ENCODE data around the gene FAR1. TPM values are rescaled to one million over a fixed set of nuclear protein-coding genes. Genes with fewer than 3 reads are reported as not detected.

FAR1 gene
- total RNA-seq, 1 donor from 2014 or later: 139 TPM

DNA sequence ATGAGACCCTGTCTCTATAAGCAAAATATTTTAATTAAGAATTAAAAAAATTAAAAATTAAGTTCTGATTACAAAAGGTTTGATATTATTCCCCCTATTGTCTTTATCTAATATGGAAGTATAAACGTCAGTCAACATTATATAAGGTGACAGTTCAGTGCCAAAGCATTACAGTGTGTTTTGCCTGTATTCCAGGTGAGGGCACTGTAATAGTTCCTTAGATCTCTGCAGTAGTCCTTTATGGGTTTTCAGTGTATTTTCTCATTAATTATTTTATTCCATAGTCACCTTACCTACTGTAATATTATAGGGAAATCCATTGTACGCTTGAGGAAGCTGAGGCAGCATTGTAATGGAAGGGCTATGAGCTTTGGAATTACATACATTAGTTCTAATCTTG is 33.0 kb downstream of the FAR1 start:
- Histone ChIP-seq H3K27ac (no peak overlapping the region), H3K4me2 (no peak overlapping the region), H3K79me2 (ENCODE audit: low read depth) (peaks cover 7% of the 10 kb centered on the region), H3K36me3 (peaks cover 6% of the 10 kb centered on the region), H2AFZ (replicated peaks) (no peak overlapping the region), H3K9ac (no peak overlapping the region), H3K27me3 (no peaks in the 10 kb centered on the region), H3K4me3 (no peak overlapping the region), H3K9me3 (ENCODE audit: low read depth) (no peaks in the 10 kb centered on the region), H3K4me1 (peaks cover 7% of the 10 kb centered on the region), H3F3A (ENCODE audit: low read depth) (no peaks in the 10 kb centered on the region), H4K20me1 (ENCODE audit: low read depth) (peaks cover 11% of the 10 kb centered on the region)
- DNase-seq (ENCODE audit: low spot score): no peak
- Mint-ChIP-seq H3K4me3 (no peak overlapping the region), H3K36me3 (peaks cover 15% of the 10 kb centered on the region), H3K9me3 (no peaks in the 10 kb centered on the region), H3K27ac (no peak overlapping the region), H3K4me1 (no peaks in the 10 kb centered on the region), H3K27me3 (ENCODE audit: insufficient read depth, low read depth) (no peaks in the 10 kb centered on the region)
- TF ChIP-seq EZH2 (IDR thresholded peaks at IDR 0.05): no peak
- TF ChIP-seq EZH2phosphoT487 (IDR thresholded peaks at IDR 0.05): no peak
- no peak for TF ChIP-seq CTCF (IDR thresholded peaks at IDR 0.05)

GRCh38 chr11:13702071-13702470 is 33.6 kb downstream of the FAR1 start:
- Mint-ChIP-seq H3K36me3 (peaks cover 15% of the 10 kb centered on the region), H3K27ac (no peak overlapping the region)
- no peaks in the 10 kb centered on the region for H3F3A ChIP-seq (ENCODE audit: low read depth)

DNA sequence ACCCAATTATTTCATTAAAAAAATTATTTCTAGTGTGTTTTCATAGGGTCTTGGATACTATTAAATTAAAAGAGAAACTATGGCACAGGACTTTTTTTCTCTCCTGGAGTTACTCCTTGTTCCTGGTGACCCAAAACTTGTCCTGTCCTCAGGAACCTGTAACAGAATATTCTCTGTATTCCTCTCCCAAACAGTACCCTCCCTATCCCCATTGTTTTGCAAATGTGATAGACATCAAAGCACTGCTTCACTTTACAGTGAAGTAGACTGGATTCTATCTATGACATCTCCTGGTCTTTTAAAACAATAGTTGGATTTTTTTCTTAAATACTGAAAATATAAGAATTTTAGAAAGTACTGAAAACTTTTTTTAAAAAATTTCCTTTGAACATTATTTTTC is 37.2 kb downstream of the FAR1 start:
- no peak overlapping the region for H3K27ac Mint-ChIP-seq
- H3K4me1 Mint-ChIP-seq: no peaks in the 10 kb centered on the region
- Histone ChIP-seq H3K27ac (no peak overlapping the region), H3K36me3 (peaks cover 19% of the 10 kb centered on the region), H3K27me3 (no peaks in the 10 kb centered on the region), H3K4me3 (no peak overlapping the region), H3F3A (ENCODE audit: low read depth) (no peaks in the 10 kb centered on the region), H3K9me3 (ENCODE audit: low read depth) (no peaks in the 10 kb centered on the region), H4K20me1 (ENCODE audit: low read depth) (no peaks in the 10 kb centered on the region), H3K4me1 (peaks cover 7% of the 10 kb centered on the region), H3K4me2 (no peak overlapping the region), H2AFZ (replicated peaks) (no peak overlapping the region), H3K9ac (no peak overlapping the region), H3K79me2 (ENCODE audit: low read depth) (no peaks in the 10 kb centered on the region)
- no peaks in the 10 kb centered on the region for H3K27me3 Mint-ChIP-seq (ENCODE audit: insufficient read depth, low read depth)
- no peak overlapping the region for H3K4me3 Mint-ChIP-seq
- peaks cover 12% of the 10 kb centered on the region for H3K36me3 Mint-ChIP-seq
- H3K9me3 Mint-ChIP-seq: no peaks in the 10 kb centered on the region
- TF ChIP-seq EZH2phosphoT487 (IDR thresholded peaks at IDR 0.05) (no peak), CTCF (IDR thresholded peaks at IDR 0.05) (no peak), EZH2 (IDR thresholded peaks at IDR 0.05) (no peak)
- no peak for DNase-seq (ENCODE audit: low spot score)

More at GRCh38 chr11:13702071-13702470, 33.6 kb downstream of the FAR1 start:
- no peak overlapping the region for H3K4me2 ChIP-seq
- no peak for DNase-seq (ENCODE audit: low spot score)
- H3K36me3 ChIP-seq: peaks cover 6% of the 10 kb centered on the region
- peaks cover 7% of the 10 kb centered on the region for H3K4me1 ChIP-seq
- Mint-ChIP-seq H3K4me1 (no peaks in the 10 kb centered on the region), H3K4me3 (no peak overlapping the region), H3K9me3 (no peaks in the 10 kb centered on the region), H3K27me3 (ENCODE audit: insufficient read depth, low read depth) (no peaks in the 10 kb centered on the region)
- H2AFZ ChIP-seq (replicated peaks): no peak overlapping the region
- H3K27me3 ChIP-seq: no peaks in the 10 kb centered on the region
- no peak overlapping the region for H3K27ac ChIP-seq
- H3K4me3 ChIP-seq: no peak overlapping the region
- H3K9ac ChIP-seq: no peak overlapping the region
- H4K20me1 ChIP-seq (ENCODE audit: low read depth): peaks cover 11% of the 10 kb centered on the region
- H3K79me2 ChIP-seq (ENCODE audit: low read depth): peaks cover 1% of the 10 kb centered on the region
- no peak for TF ChIP-seq CTCF (IDR thresholded peaks at IDR 0.05)
- TF ChIP-seq EZH2phosphoT487 (IDR thresholded peaks at IDR 0.05): no peak
- no peak for TF ChIP-seq EZH2 (IDR thresholded peaks at IDR 0.05)
- no peaks in the 10 kb centered on the region for H3K9me3 ChIP-seq (ENCODE audit: low read depth)
